ENCODE measurements around the gene HRH1.

HRH1 gene

GRCh38 chr3:11159421-11159904 lies 5.2 kb downstream of the HRH1 start:
- TF ChIP-seq L3MBTL2 (conservative IDR thresholded peaks at IDR 0.05) (no peak), SUZ12 (IDR thresholded peaks at IDR 0.05) (no peak), ZNF384 (IDR thresholded peaks at IDR 0.05) (no peak), FOXM1 (IDR thresholded peaks at IDR 0.05; ENCODE audit: borderline replicate concordance) (no peak), BHLHE40 (IDR thresholded peaks at IDR 0.05; ENCODE audit: borderline replicate concordance) (no peak), HDGF (IDR thresholded peaks at IDR 0.05; ENCODE audit: borderline replicate concordance) (no peak), TARDBP (IDR thresholded peaks at IDR 0.05) (no peak), ELF4 (IDR thresholded peaks at IDR 0.05) (no peak), SP1 (IDR thresholded peaks at IDR 0.05) (no peak), ARNT (IDR thresholded peaks at IDR 0.05) (no peak), LEF1 (IDR thresholded peaks at IDR 0.05; ENCODE audit: borderline replicate concordance) (no peak), NFRKB (IDR thresholded peaks at IDR 0.05) (no peak), FOXA1 (IDR thresholded peaks at IDR 0.05) (no peak)
- TF ChIP-seq, protein P1, sequence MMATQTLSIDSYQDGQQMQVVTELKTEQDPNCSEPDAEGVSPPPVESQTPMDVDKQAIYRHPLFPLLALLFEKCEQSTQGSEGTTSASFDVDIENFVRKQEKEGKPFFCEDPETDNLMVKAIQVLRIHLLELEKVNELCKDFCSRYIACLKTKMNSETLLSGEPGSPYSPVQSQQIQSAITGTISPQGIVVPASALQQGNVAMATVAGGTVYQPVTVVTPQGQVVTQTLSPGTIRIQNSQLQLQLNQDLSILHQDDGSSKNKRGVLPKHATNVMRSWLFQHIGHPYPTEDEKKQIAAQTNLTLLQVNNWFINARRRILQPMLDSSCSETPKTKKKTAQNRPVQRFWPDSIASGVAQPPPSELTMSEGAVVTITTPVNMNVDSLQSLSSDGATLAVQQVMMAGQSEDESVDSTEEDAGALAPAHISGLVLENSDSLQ (IDR thresholded peaks at IDR 0.05), result no peak
- ChIA-PET CTCF (no interaction called here), POLR2A (no interaction called here)
- DNase-seq (ENCODE audit: extremely low spot score), result no peak

DNA sequence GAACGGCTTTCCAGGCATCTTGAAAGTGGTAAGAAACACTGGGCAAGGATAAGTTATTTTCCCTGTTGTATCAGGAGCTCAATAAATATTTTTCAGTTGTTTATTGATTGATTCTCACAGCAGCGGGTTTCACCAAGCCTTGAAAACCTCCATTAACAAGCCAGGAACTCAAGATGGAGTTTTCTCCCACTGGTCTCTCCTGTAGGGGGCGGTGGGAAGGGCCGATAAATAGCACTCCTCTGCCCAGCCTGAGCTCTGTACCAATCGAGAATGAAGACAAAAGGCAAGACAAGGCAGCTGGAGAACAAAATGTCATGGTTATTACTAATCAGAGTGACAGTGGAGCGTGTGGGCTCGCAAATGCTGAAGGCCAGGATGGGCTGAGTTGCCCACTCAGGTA lies 7.4 kb downstream of the HRH1 start:
- no peak for TF ChIP-seq FOXM1 (IDR thresholded peaks at IDR 0.05; ENCODE audit: borderline replicate concordance)
- TF ChIP-seq, protein P1 (IDR thresholded peaks at IDR 0.05), result no peak
- no peak for TF ChIP-seq HDGF (IDR thresholded peaks at IDR 0.05; ENCODE audit: borderline replicate concordance)
- no peak for TF ChIP-seq L3MBTL2 (conservative IDR thresholded peaks at IDR 0.05)
- no peak for TF ChIP-seq NFRKB (IDR thresholded peaks at IDR 0.05)
- TF ChIP-seq TARDBP (IDR thresholded peaks at IDR 0.05), result no peak
- TF ChIP-seq FOXK2 (IDR thresholded peaks at IDR 0.05), result no peak
- DNase-seq (ENCODE audit: extremely low spot score), result no peak
- ChIA-PET POLR2A (no interaction called here), CTCF (no interaction called here)

- POLR2A ChIA-PET, result no interaction called here
- CTCF ChIA-PET, result no interaction called here
- no peak for TF ChIP-seq SP1 (IDR thresholded peaks at IDR 0.05)
- no peak for TF ChIP-seq HDGF (IDR thresholded peaks at IDR 0.05; ENCODE audit: borderline replicate concordance)
- no peak for TF ChIP-seq NFRKB (IDR thresholded peaks at IDR 0.05)
- TF ChIP-seq TARDBP (IDR thresholded peaks at IDR 0.05), result no peak
- no peak for TF ChIP-seq ZNF384 (IDR thresholded peaks at IDR 0.05)
- no peak for TF ChIP-seq ARNT (IDR thresholded peaks at IDR 0.05)
- TF ChIP-seq BHLHE40 (IDR thresholded peaks at IDR 0.05; ENCODE audit: borderline replicate concordance), result no peak
- TF ChIP-seq, protein P1 (IDR thresholded peaks at IDR 0.05), result no peak
- no peak for TF ChIP-seq FOXK2 (IDR thresholded peaks at IDR 0.05)
- TF ChIP-seq FOXM1 (IDR thresholded peaks at IDR 0.05; ENCODE audit: borderline replicate concordance), result no peak
- TF ChIP-seq LEF1 (IDR thresholded peaks at IDR 0.05; ENCODE audit: borderline replicate concordance), result no peak
- TF ChIP-seq FOXA1 (IDR thresholded peaks at IDR 0.05), result no peak
- no peak for TF ChIP-seq CTBP1 (IDR thresholded peaks at IDR 0.05; ENCODE audit: borderline replicate concordance)
- no peak for TF ChIP-seq ELF4 (IDR thresholded peaks at IDR 0.05)
- no peak for TF ChIP-seq SUZ12 (IDR thresholded peaks at IDR 0.05)
- no peak for TF ChIP-seq L3MBTL2 (conservative IDR thresholded peaks at IDR 0.05)
- no peak for DNase-seq (ENCODE audit: extremely low spot score)
Observed at GRCh38 chr3:11162401-11163345, 8.4 kb downstream of the HRH1 start.

GRCh38 chr3:11164607-11165006 lies 10.3 kb downstream of the HRH1 start:
- POLR2A ChIA-PET, result no interaction called here

More at GRCh38 chr3:11164607-11165006, 10.3 kb downstream of the HRH1 start:
- no peak for TF ChIP-seq ELF4 (IDR thresholded peaks at IDR 0.05)
- TF ChIP-seq L3MBTL2 (conservative IDR thresholded peaks at IDR 0.05), result no peak
- TF ChIP-seq FOXA1 (IDR thresholded peaks at IDR 0.05), result no peak
- TF ChIP-seq, protein P1 (IDR thresholded peaks at IDR 0.05), result no peak
- no peak for TF ChIP-seq HDGF (IDR thresholded peaks at IDR 0.05; ENCODE audit: borderline replicate concordance)
- no peak for TF ChIP-seq LEF1 (IDR thresholded peaks at IDR 0.05; ENCODE audit: borderline replicate concordance)
- no peak for TF ChIP-seq SUZ12 (IDR thresholded peaks at IDR 0.05)
- TF ChIP-seq NFRKB (IDR thresholded peaks at IDR 0.05), result no peak
- no peak for TF ChIP-seq FOXM1 (IDR thresholded peaks at IDR 0.05; ENCODE audit: borderline replicate concordance)
- no peak for TF ChIP-seq FOXK2 (IDR thresholded peaks at IDR 0.05)
- no peak for TF ChIP-seq SP1 (IDR thresholded peaks at IDR 0.05)
- TF ChIP-seq ARNT (IDR thresholded peaks at IDR 0.05), result no peak
- no peak for TF ChIP-seq BHLHE40 (IDR thresholded peaks at IDR 0.05; ENCODE audit: borderline replicate concordance)
- TF ChIP-seq ZNF384 (IDR thresholded peaks at IDR 0.05), result no peak
- no peak for TF ChIP-seq CTBP1 (IDR thresholded peaks at IDR 0.05; ENCODE audit: borderline replicate concordance)
- TF ChIP-seq TARDBP (IDR thresholded peaks at IDR 0.05), result no peak
- CTCF ChIA-PET, result no interaction called here
- DNase-seq (ENCODE audit: extremely low spot score), result no peak

All from HEK293T (cell line).